HCT116 (cell line): Measurements from ENCODE around the gene KANSL1.

Source experiments
- CTCF ChIP-seq, 3 experiments: fragments of 200-600 bp in 1 of 3; sonication (generic) in 1 of 3; IDR thresholded peaks in 2 of 3; conservative IDR thresholded peaks in 1 of 3; 2 replicates each; pipeline ENCODE4 v1.5.1; 2012 to 2017; ENCODE audit warnings: low read depth in 2 of 3, low read length in 2 of 3, antibody characterized with exemption in 1 of 3, borderline replicate concordance in 1 of 3, control low read depth in 1 of 3, mild to moderate bottlenecking in 1 of 3, mixed read lengths in 1 of 3, mixed run types in 1 of 3, moderate library complexity in 1 of 3; ENCODE audit not compliant: insufficient read depth in 1 of 3
- EZH2 ChIP-seq: fragments of 200-600 bp; sonication (generic); IDR thresholded peaks from 2 replicates; pipeline ENCODE4 v1.6.1; 2017; ENCODE audit warnings: antibody characterized with exemption, mixed run types
- POLR2AphosphoS5 ChIP-seq: IDR thresholded peaks from 2 replicates; pipeline ENCODE4 v1.6.1; 2011; ENCODE audit warnings: mild to moderate bottlenecking, low read depth, low read length, moderate library complexity
- SIN3A ChIP-seq: IDR thresholded peaks from 2 replicates; pipeline ENCODE4 v1.6.1; 2012; ENCODE audit warnings: low read depth
- ZBTB33 ChIP-seq: IDR thresholded peaks from 2 replicates; pipeline ENCODE4 v1.6.1; 2011; ENCODE audit warnings: mild to moderate bottlenecking, low read length, moderate library complexity; ENCODE audit not compliant: insufficient replicate concordance; ENCODE audit errors: extremely low read depth

- TF ChIP-seq CTCF (IDR thresholded peaks at IDR 0.05 in 2 of 3, conservative IDR thresholded peaks at IDR 0.05 in 1 of 3; ENCODE audit: borderline replicate concordance in 1 of 3, insufficient read depth in 1 of 3, low read depth in 2 of 3, low read length in 2 of 3) (no peak), SIN3A (no peak), ZBTB33 (no peak), EZH2 (no peak), POLR2AphosphoS5 (no peak)
Measured at GRCh38 chr17:46072998-46073397, 120.2 kb downstream of the KANSL1 start.
